H1 (cell line): Measurements from ENCODE around the gene IFNK. TPM values are rescaled to one million over a fixed set of nuclear protein-coding genes. Genes with fewer than 3 reads are reported as not detected.

Experiments used
- CTCF ChIA-PET: fragments of 300-600 bp; sonication (Branson Sonifier 250); formaldehyde crosslinking; loops from one replicate; lab custom pipeline; 2021; ENCODE audit not compliant: partially characterized antibody; lab: Charles Lee
- POLR2A ChIA-PET: fragments of 300-600 bp; sonication (Branson Sonifier 250); formaldehyde crosslinking; loops from one replicate; lab custom pipeline; 2021; ENCODE audit warnings: inconsistent platforms; ENCODE audit not compliant: partially characterized antibody; lab: Charles Lee
- DNase-seq, 2 experiments: peaks; one replicate each; pipeline versions ENCODE4 v3.0.0 to v3.0.0-alpha.2; 2010 to 2022; ENCODE audit warnings: low spot score in 2 of 2, low read depth in 1 of 2, mixed read lengths in 1 of 2
- FAIRE-seq: peaks from 2 replicates; lab custom pipeline; 2011; peaks lifted over from hg19 to GRCh38; lab: Jason Lieb, UNC
- H2AFZ ChIP-seq: 2 replicates; pipeline ENCODE4 v1.8.1; 2012; ENCODE audit warnings: low read length, inconsistent platforms
- H2AK5ac ChIP-seq: 2 replicates; pipeline ENCODE4 v1.6.1; 2013; ENCODE audit warnings: low read depth, low read length
- H2BK120ac ChIP-seq: replicated peaks from 2 replicates; pipeline ENCODE3; 2013; ENCODE audit warnings: low read depth, low read length, inconsistent platforms
- H2BK12ac ChIP-seq: 2 replicates; pipeline ENCODE4 v1.6.1; 2013; ENCODE audit warnings: low read depth, low read length
- H2BK15ac ChIP-seq: 2 replicates; pipeline ENCODE4 v1.6.1; 2013; ENCODE audit warnings: low read length
- H2BK20ac ChIP-seq: 2 replicates; pipeline ENCODE4 v1.6.1; 2013; ENCODE audit warnings: low read length
- H2BK5ac ChIP-seq: 2 replicates; pipeline ENCODE4 v1.6.1; 2013; ENCODE audit warnings: low read depth, low read length
- H3K14ac ChIP-seq: 2 replicates; pipeline ENCODE4 v1.6.1; 2013; ENCODE audit warnings: inconsistent platforms; ENCODE audit not compliant: insufficient read length
- H3K18ac ChIP-seq: 2 replicates; pipeline ENCODE4 v1.6.1; 2013; ENCODE audit warnings: low read length; ENCODE audit errors: extremely low read depth
- H3K23ac ChIP-seq: 2 replicates; pipeline ENCODE4 v1.6.1; 2013; ENCODE audit warnings: inconsistent platforms; ENCODE audit not compliant: insufficient read length
- H3K23me2 ChIP-seq: 2 replicates; pipeline ENCODE4 v1.6.1; 2013; ENCODE audit warnings: low read depth, low read length
- H3K27ac ChIP-seq: 2 replicates; pipeline ENCODE4 v1.6.1; 2011; ENCODE audit warnings: low read depth, low read length, inconsistent platforms
- H3K27me3 ChIP-seq, 4 experiments: replicated peaks in 1 of 4; 1 replicate in 1 of 4; 2 replicates in 3 of 4; pipeline versions ENCODE4 v1.6.1 to v1.8.1; 2011 to 2013; ENCODE audit warnings: low read length in 3 of 4, mild to moderate bottlenecking in 3 of 4, inconsistent platforms in 2 of 4, mixed read lengths in 2 of 4, moderate library complexity in 1 of 4; ENCODE audit not compliant: control insufficient read depth in 3 of 4, insufficient read depth in 3 of 4; ENCODE audit errors: extremely low read depth in 1 of 4
- H3K36me3 ChIP-seq, 4 experiments: 2 replicates each; pipeline versions ENCODE4 v1.6.1 to v1.8.1; 2011 to 2013; ENCODE audit warnings: mild to moderate bottlenecking in 4 of 4, low read length in 3 of 4, moderate library complexity in 2 of 4, control low read depth in 1 of 4, inconsistent platforms in 1 of 4; ENCODE audit not compliant: insufficient read depth in 4 of 4, control insufficient read depth in 2 of 4
- H3K4ac ChIP-seq: replicated peaks from 2 replicates; pipeline ENCODE3; 2013; ENCODE audit warnings: low read length, low read depth, mixed read lengths, inconsistent platforms; ENCODE audit not compliant: insufficient read length
- H3K4me1 ChIP-seq, 4 experiments: replicated peaks in 1 of 4; 1 replicate in 1 of 4; 2 replicates in 3 of 4; pipeline versions ENCODE4 v1.6.1 to v1.8.1; 2011 to 2013; ENCODE audit warnings: low read length in 3 of 4, inconsistent platforms in 2 of 4, mixed read lengths in 1 of 4; ENCODE audit not compliant: insufficient read depth in 4 of 4, control insufficient read depth in 3 of 4
- H3K4me2 ChIP-seq, 2 experiments: 2 replicates each; pipeline versions ENCODE4 v1.6.1 to v1.8.1; 2011 to 2013; ENCODE audit warnings: low read depth in 2 of 2, low read length in 2 of 2, control low read depth in 1 of 2, inconsistent platforms in 1 of 2, mild to moderate bottlenecking in 1 of 2; ENCODE audit not compliant: insufficient read depth in 1 of 2
- H3K4me3 ChIP-seq, 4 experiments: fragments of 200-600, 300-600 bp in 1 of 4; sonication (generic), shearing (Covaris generic), sonication (Bioruptor Twin) in 1 of 4; 2 replicates each; pipeline versions ENCODE4 v1.5.1 to v1.8.1; 2011 to 2016; ENCODE audit warnings: low read length in 4 of 4, low read depth in 3 of 4, control low read depth in 2 of 4, inconsistent platforms in 2 of 4, mild to moderate bottlenecking in 2 of 4, mixed read lengths in 1 of 4, moderate library complexity in 1 of 4; ENCODE audit not compliant: insufficient read depth in 2 of 4; ENCODE audit errors: extremely low read depth in 1 of 4
- H3K56ac ChIP-seq: replicated peaks from 2 replicates; pipeline ENCODE3; 2013; ENCODE audit warnings: low read depth, mild to moderate bottlenecking, mixed read lengths, low read length, inconsistent platforms; ENCODE audit not compliant: insufficient read length
- H3K79me1 ChIP-seq: 2 replicates; pipeline ENCODE4 v1.6.1; 2013; ENCODE audit warnings: low read depth, low read length, control low read depth
- H3K79me2 ChIP-seq, 2 experiments: 2 replicates each; pipeline versions ENCODE4 v1.6.1 to v1.8.1; 2012 to 2013; ENCODE audit warnings: low read length in 2 of 2, mild to moderate bottlenecking in 2 of 2, inconsistent platforms in 1 of 2; ENCODE audit not compliant: insufficient read depth in 2 of 2, control insufficient read depth in 1 of 2
- H3K9ac ChIP-seq, 4 experiments: replicated peaks in 1 of 4; 1 replicate in 1 of 4; 2 replicates in 3 of 4; pipeline versions ENCODE4 v1.6.1 to v1.8.1; 2011 to 2013; ENCODE audit warnings: low read depth in 3 of 4, low read length in 3 of 4, control low read depth in 2 of 4, mild to moderate bottlenecking in 2 of 4, moderate library complexity in 2 of 4, inconsistent platforms in 1 of 4; ENCODE audit errors: extremely low read depth in 1 of 4
- H3K9me3 ChIP-seq, 2 experiments: 2 replicates each; pipeline versions ENCODE4 v1.6.1 to v1.8.1; 2012 to 2013; ENCODE audit warnings: mild to moderate bottlenecking in 2 of 2, moderate library complexity in 2 of 2, control low read depth in 1 of 2, inconsistent platforms in 1 of 2, low read depth in 1 of 2, low read length in 1 of 2, mixed read lengths in 1 of 2; ENCODE audit not compliant: insufficient read depth in 2 of 2
- H4K20me1 ChIP-seq, 2 experiments: replicated peaks in 1 of 2; 2 replicates each; pipeline versions ENCODE3 to v1.8.1; 2011 to 2013; ENCODE audit warnings: inconsistent platforms in 2 of 2, low read length in 2 of 2, mild to moderate bottlenecking in 1 of 2; ENCODE audit not compliant: insufficient read depth in 2 of 2, control insufficient read depth in 1 of 2
- H4K5ac ChIP-seq: 2 replicates; pipeline ENCODE4 v1.6.1; 2013; ENCODE audit warnings: low read length, low read depth, mixed read lengths, inconsistent platforms; ENCODE audit not compliant: insufficient read length
- H4K8ac ChIP-seq: 2 replicates; pipeline ENCODE4 v1.8.0; 2013; ENCODE audit warnings: mild to moderate bottlenecking, moderate library complexity, low read length, inconsistent platforms; ENCODE audit not compliant: insufficient read depth; ENCODE audit errors: extremely low read depth
- H4K91ac ChIP-seq: replicated peaks from 2 replicates; pipeline ENCODE3; 2013; ENCODE audit warnings: low read length, mixed read lengths, inconsistent platforms; ENCODE audit not compliant: insufficient read length
- BCL11A ChIP-seq, 2 experiments: IDR thresholded peaks; one replicate each; pipeline ENCODE4 v1.6.1; 2011; ENCODE audit warnings: low read depth in 2 of 2, low read length in 2 of 2, mild to moderate bottlenecking in 2 of 2
- CREB1 ChIP-seq: IDR thresholded peaks from 2 replicates; pipeline ENCODE4 v1.6.1; 2012; ENCODE audit warnings: inconsistent platforms
- EP300 ChIP-seq, 2 experiments: IDR thresholded peaks; 1 replicate in 1 of 2; 2 replicates in 1 of 2; pipeline ENCODE4 v1.6.1; 2011 to 2012; ENCODE audit warnings: low read depth in 2 of 2, low read length in 2 of 2, mild to moderate bottlenecking in 2 of 2, borderline replicate concordance in 1 of 2, inconsistent platforms in 1 of 2, moderate library complexity in 1 of 2
- FOSL1 ChIP-seq: IDR thresholded peaks from 2 replicates; pipeline ENCODE4 v1.6.1; 2011; ENCODE audit warnings: mild to moderate bottlenecking, low read depth, low read length, moderate library complexity; ENCODE audit not compliant: insufficient read depth
- JUND ChIP-seq: IDR thresholded peaks from 2 replicates; pipeline ENCODE4 v1.6.1; 2011; ENCODE audit warnings: mild to moderate bottlenecking, improper control_type of control experiment, low read length
- POLR2A ChIP-seq, 2 experiments: IDR thresholded peaks; 1 replicate in 1 of 2; 2 replicates in 1 of 2; pipeline ENCODE4 v1.6.1; 2011; ENCODE audit warnings: low read depth in 2 of 2, low read length in 2 of 2, mild to moderate bottlenecking in 2 of 2; ENCODE audit errors: control extremely low read depth in 1 of 2
- POLR2AphosphoS5 ChIP-seq: IDR thresholded peaks from 2 replicates; pipeline ENCODE4 v1.6.1; 2011; ENCODE audit warnings: low read depth, low read length
- RNF2 ChIP-seq: fragments of 200-900, 300-1000 bp; sonication (generic); IDR thresholded peaks from 2 replicates; pipeline ENCODE4 v1.7.1; 2016; ENCODE audit warnings: borderline replicate concordance, low read depth, mild to moderate bottlenecking, antibody characterized with exemption, low read length; ENCODE audit not compliant: poor library complexity, severe bottlenecking; ENCODE audit errors: missing control alignments
- SP2 ChIP-seq: IDR thresholded peaks from 2 replicates; pipeline ENCODE4 v1.6.1; 2012; ENCODE audit warnings: mild to moderate bottlenecking, low read length, inconsistent platforms
- TBP ChIP-seq: IDR thresholded peaks from 2 replicates; pipeline ENCODE4 v1.6.1; 2011; ENCODE audit warnings: low read depth, low read length, improper control_type of control experiment
- WGBS, 2 experiments: shearing (Covaris generic) in 1 of 2; methylation state at CpG; one replicate each; pipeline versions ENCODE4 v1.1.6 to v1.1.7; 2013 to 2015; ENCODE audit warnings: low lambda C conversion rate in 2 of 2, mixed read lengths in 2 of 2, inconsistent platforms in 1 of 2, low coverage in 1 of 2, missing lambda C conversion rate in 1 of 2; ENCODE audit not compliant: insufficient replicate concordance in 2 of 2, insufficient coverage in 1 of 2, insufficient read length in 1 of 2; ENCODE audit errors: extremely low coverage in 1 of 2, missing lambda C conversion rate in 1 of 2; 5-methylcytosine and 5-hydroxymethylcytosine counted together
- polyA plus RNA-seq, 7 experiments: library from polyadenylated mRNA; depleted of rRNA in 3 of 7; stranded (reverse) in 5 of 7; unstranded in 2 of 7; fragments of >200 nt in 5 of 7; fragments of 200-250 nt in 2 of 7; gene quantifications; 1 replicate in 5 of 7; 2 replicates in 1 of 7; 4 replicates in 1 of 7; pipeline versions ENCODE4 v1.2.1 to v1.2.3, GENCODE V29; 2011 to 2013; ENCODE audit warnings: missing spikeins in 2 of 7, mixed read lengths in 2 of 7
- total RNA-seq: library from RNA; stranded (reverse); fragmentation: NEBNext Ultra II Directional; extraction: Animal tissue kit (Norgen Biotek cat#: 25700); gene quantifications from 2 replicates; pipeline ENCODE4 v1.2.1, GENCODE V29; 2021
- TF ChIP-seq, protein P1 (sequence below): IDR thresholded peaks from 2 replicates; pipeline ENCODE4 v1.6.1; 2011; ENCODE audit warnings: low read depth, mild to moderate bottlenecking, low read length; ENCODE audit not compliant: insufficient read depth

The IFNK gene
- total and polyA plus RNA-seq, 2 of the 8 experiments (the other 6 are each of a cell fraction or from before 2014, with no cell fraction given), result not detected

- no peak overlapping the region for H3K23ac ChIP-seq
- 58% methylated on average over 3 of the region's 3 CpGs; no CpG with 5 or more reads in 1 of the 2 experiments for WGBS, 2 experiments
- peak overlapping the region in 1 of 2 experiments; percentile 34; a peak in 2 of 4 replicates for H3K4me2 ChIP-seq
- H3K4me1 ChIP-seq, result peaks cover 0 to 22% (median 12%) of the 10 kb centered on the region in 4 experiments
- no peak overlapping the region for H4K5ac ChIP-seq
- DNase-seq (no peak), FAIRE-seq (no peak)
- peaks cover 0 to 12% of the 10 kb centered on the region in 2 experiments; a peak in 1 of 4 replicates for H3K79me2 ChIP-seq
- H2AFZ ChIP-seq, result no peak overlapping the region
- H3K36me3 ChIP-seq, result no peaks in the 10 kb centered on the region; a peak in 1 of 8 replicates
- H3K27ac ChIP-seq, result no peak overlapping the region
- H3K14ac ChIP-seq, result no peak overlapping the region
- no peak overlapping the region for H2BK5ac ChIP-seq
- peak overlapping the region; percentile 25 for H4K91ac ChIP-seq
- no peak overlapping the region for H3K4ac ChIP-seq
- ChIA-PET CTCF (interaction anchor here (1.2 kb wide), 1 partner anchor 162 kb away, joined by 3 read pairs; no protein-coding TSS in a partner anchor), POLR2A (no interaction called here)
- H3K9me3 ChIP-seq, result peaks cover 0 to 4% of the 10 kb centered on the region in 2 experiments; a peak in 1 of 4 replicates
- peak overlapping the region; percentile 4 for H2BK120ac ChIP-seq
- H4K20me1 ChIP-seq, result no peaks in the 10 kb centered on the region
- H2AK5ac ChIP-seq, result peak overlapping the region; percentile 91; the same call in 1 of the 2 replicates
- H3K4me3 ChIP-seq, result peak overlapping the region in 1 of 4 experiments; percentile 5; a peak in 1 of 8 replicates
- no peak overlapping the region for H3K9ac ChIP-seq
- H2BK15ac ChIP-seq, result no peak overlapping the region
- H2BK20ac ChIP-seq, result 0 out of 2 replicates have a peak overlapping the region, but pooled peaks have one; percentile 13
- TF ChIP-seq, protein P1, sequence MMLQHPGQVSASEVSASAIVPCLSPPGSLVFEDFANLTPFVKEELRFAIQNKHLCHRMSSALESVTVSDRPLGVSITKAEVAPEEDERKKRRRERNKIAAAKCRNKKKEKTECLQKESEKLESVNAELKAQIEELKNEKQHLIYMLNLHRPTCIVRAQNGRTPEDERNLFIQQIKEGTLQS, result no peak
- TF ChIP-seq CREB1 (no peak), JUND (no peak), TBP (no peak), POLR2A (IDR thresholded peaks at IDR 0.05; ENCODE audit: control extremely low read depth in 1 of 2, low read depth in 2 of 2, low read length in 2 of 2) (no peak), FOSL1 (no peak), SP2 (no peak), POLR2AphosphoS5 (no peak), BCL11A (IDR thresholded peaks at IDR 0.05; ENCODE audit: low read depth in 2 of 2, low read length in 2 of 2) (no peak), EP300 (IDR thresholded peaks at IDR 0.05; ENCODE audit: borderline replicate concordance in 1 of 2, low read depth in 2 of 2, low read length in 2 of 2) (no peak), RNF2 (no peak)
- no peak overlapping the region for H3K56ac ChIP-seq
- H3K18ac ChIP-seq, result no peak overlapping the region
- no peaks in the 10 kb centered on the region for H3K23me2 ChIP-seq
- H2BK12ac ChIP-seq, result no peak overlapping the region
- H3K27me3 ChIP-seq, result no peaks in the 10 kb centered on the region
- no peaks in the 10 kb centered on the region for H3K79me1 ChIP-seq
- H4K8ac ChIP-seq, result no peak overlapping the region
These were observed 28.5 kb upstream of the IFNK start for GRCh38 chr9:27495480-27496134.
